ENCODE measurements around the gene ANGEL1. TPM values are rescaled to one million over a fixed set of nuclear protein-coding genes. Genes with fewer than 3 reads are reported as not detected.

Gene ANGEL1
- total RNA-seq, 4 donors from 2014 or later, result 9.8 to 15.7 (median 13.0) TPM

- no peaks in the 10 kb centered on the region for H3K36me3 ChIP-seq
- no peak overlapping the region for H3K4me3 ChIP-seq
- H3K4me1 ChIP-seq, result no peaks in the 10 kb centered on the region
- H3K27me3 ChIP-seq, result no peaks in the 10 kb centered on the region
- TF ChIP-seq CTCF (IDR thresholded peaks at IDR 0.05) (no peak), POLR2A (IDR thresholded peaks at IDR 0.05) (no peak)
- DNase-seq, result no peak
- no peak overlapping the region for H3K27ac ChIP-seq
- H3K9me3 ChIP-seq, result no peaks in the 10 kb centered on the region
Measured at GRCh38 chr14:76834241-76834661, 21.6 kb upstream of the ANGEL1 start.

- Histone ChIP-seq H3K27ac (no peak overlapping the region), H3K4me1 (no peaks in the 10 kb centered on the region)
- TF ChIP-seq CTCF (IDR thresholded peaks at IDR 0.05) (no peak), POLR2A (IDR thresholded peaks at IDR 0.05) (no peak)
Measured at GRCh38 chr14:76833011-76833410, 20.3 kb upstream of the ANGEL1 start.

GRCh38 chr14:76832503-76832988 is 19.9 kb upstream of the ANGEL1 start:
- Histone ChIP-seq H3K4me1 (no peaks in the 10 kb centered on the region), H3K36me3 (no peaks in the 10 kb centered on the region), H3K27me3 (no peaks in the 10 kb centered on the region), H3K27ac (no peak overlapping the region), H3K9me3 (no peaks in the 10 kb centered on the region), H3K4me3 (no peak overlapping the region)
- no peak for DNase-seq
- TF ChIP-seq POLR2A (IDR thresholded peaks at IDR 0.05) (no peak), CTCF (IDR thresholded peaks at IDR 0.05) (no peak)

More at GRCh38 chr14:76833011-76833410, 20.3 kb upstream of the ANGEL1 start:
- DNase-seq, result no peak
- Histone ChIP-seq H3K4me3 (no peak overlapping the region), H3K9me3 (no peaks in the 10 kb centered on the region), H3K27me3 (no peaks in the 10 kb centered on the region), H3K36me3 (no peaks in the 10 kb centered on the region)

- H3K4me1 ChIP-seq, result no peaks in the 10 kb centered on the region
- no peaks in the 10 kb centered on the region for H3K27me3 ChIP-seq
- no peak overlapping the region for H3K27ac ChIP-seq
- no peaks in the 10 kb centered on the region for H3K36me3 ChIP-seq
- TF ChIP-seq POLR2A (IDR thresholded peaks at IDR 0.05) (no peak), CTCF (IDR thresholded peaks at IDR 0.05) (no peak)
- no peak overlapping the region for H3K4me3 ChIP-seq
- no peak for DNase-seq
- no peaks in the 10 kb centered on the region for H3K9me3 ChIP-seq
Measured at GRCh38 chr14:76830556-76830955, 17.9 kb upstream of the ANGEL1 start.

- Histone ChIP-seq H3K36me3 (no peaks in the 10 kb centered on the region), H3K9me3 (no peaks in the 10 kb centered on the region), H3K4me1 (no peaks in the 10 kb centered on the region), H3K27me3 (no peaks in the 10 kb centered on the region), H3K4me3 (no peak overlapping the region), H3K27ac (no peak overlapping the region)
- no peak for DNase-seq
- TF ChIP-seq CTCF (IDR thresholded peaks at IDR 0.05) (no peak), POLR2A (IDR thresholded peaks at IDR 0.05) (no peak)
Measured at GRCh38 chr14:76829650-76830421, 17.2 kb upstream of the ANGEL1 start.
